ENCODE results near the gene KLHL6. TPM values are rescaled to one million over a fixed set of nuclear protein-coding genes. Genes with fewer than 3 reads are reported as not detected.

KLHL6 gene
- total RNA-seq, 1 experiment from 2014 or later = 0.11 TPM

- TF ChIP-seq FOXP1 (CRISPR knock-in tag; IDR thresholded peaks at IDR 0.05; ENCODE audit: borderline replicate concordance) = no peak
- no peak for TF ChIP-seq STAT6 (CRISPR knock-in tag; conservative IDR thresholded peaks at IDR 0.05; ENCODE audit: low read depth)
Observed at GRCh38 chr3:183583331-183584245, 28.1 kb upstream of the KLHL6 start (continued).

- Mint-ChIP-seq H3K27ac (no peak overlapping the region), H3K4me3 (no peak overlapping the region), H3K9me3 (no peaks in the 10 kb centered on the region), H3K4me1 (peaks cover 21% of the 10 kb centered on the region), H3K27me3 (ENCODE audit: low read depth) (peaks cover 3% of the 10 kb centered on the region; the same call in 1 of the 2 replicates), H3K36me3 (no peaks in the 10 kb centered on the region)
- no peak for DNase-seq (ENCODE audit: low spot score)
- ChIA-PET POLR2A (interaction anchor here (0.6 kb wide), 1 partner anchor 11 kb away, joined by 3 read pairs; no protein-coding TSS in a partner anchor), CTCF (interaction anchor here (0.8 kb wide), 1 partner anchor 185 kb away, joined by 3 read pairs; no protein-coding TSS in a partner anchor)
- no peak for ATAC-seq
- TF ChIP-seq ARID4B (CRISPR knock-in tag; IDR thresholded peaks at IDR 0.05; ENCODE audit: borderline replicate concordance) (no peak), MYBL2 (CRISPR knock-in tag; IDR thresholded peaks at IDR 0.05) (no peak), HMGA2 (CRISPR knock-in tag; IDR thresholded peaks at IDR 0.05) (no peak), ZNF219 (CRISPR knock-in tag; IDR thresholded peaks at IDR 0.05; ENCODE audit: borderline replicate concordance) (no peak), EMX1 (CRISPR knock-in tag; IDR thresholded peaks at IDR 0.05) (no peak), ETV6 (CRISPR knock-in tag; IDR thresholded peaks at IDR 0.05) (no peak), SMAD3 (CRISPR knock-in tag; IDR thresholded peaks at IDR 0.05; ENCODE audit: borderline replicate concordance) (no peak), TP53 (CRISPR knock-in tag; IDR thresholded peaks at IDR 0.05) (no peak), PRDM15 (CRISPR knock-in tag; IDR thresholded peaks at IDR 0.05) (no peak), GRHL2 (CRISPR knock-in tag; IDR thresholded peaks at IDR 0.05; ENCODE audit: insufficient replicate concordance, severe bottlenecking) (no peak), PRRX2 (CRISPR knock-in tag; IDR thresholded peaks at IDR 0.05) (no peak), NFYB (CRISPR knock-in tag; conservative IDR thresholded peaks at IDR 0.05; ENCODE audit: low read depth) (no peak)
- TF ChIP-seq, protein P1, sequence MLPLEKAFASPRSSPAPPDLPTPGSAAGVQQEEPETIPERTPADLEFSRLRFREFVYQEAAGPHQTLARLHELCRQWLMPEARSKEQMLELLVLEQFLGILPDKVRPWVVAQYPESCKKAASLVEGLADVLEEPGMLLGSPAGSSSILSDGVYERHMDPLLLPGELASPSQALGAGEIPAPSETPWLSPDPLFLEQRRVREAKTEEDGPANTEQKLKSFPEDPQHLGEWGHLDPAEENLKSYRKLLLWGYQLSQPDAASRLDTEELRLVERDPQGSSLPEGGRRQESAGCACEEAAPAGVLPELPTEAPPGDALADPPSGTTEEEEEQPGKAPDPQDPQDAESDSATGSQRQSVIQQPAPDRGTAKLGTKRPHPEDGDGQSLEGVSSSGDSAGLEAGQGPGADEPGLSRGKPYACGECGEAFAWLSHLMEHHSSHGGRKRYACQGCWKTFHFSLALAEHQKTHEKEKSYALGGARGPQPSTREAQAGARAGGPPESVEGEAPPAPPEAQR (CRISPR knock-in tag; IDR thresholded peaks at IDR 0.05) = no peak
- TF ChIP-seq, protein P2, sequence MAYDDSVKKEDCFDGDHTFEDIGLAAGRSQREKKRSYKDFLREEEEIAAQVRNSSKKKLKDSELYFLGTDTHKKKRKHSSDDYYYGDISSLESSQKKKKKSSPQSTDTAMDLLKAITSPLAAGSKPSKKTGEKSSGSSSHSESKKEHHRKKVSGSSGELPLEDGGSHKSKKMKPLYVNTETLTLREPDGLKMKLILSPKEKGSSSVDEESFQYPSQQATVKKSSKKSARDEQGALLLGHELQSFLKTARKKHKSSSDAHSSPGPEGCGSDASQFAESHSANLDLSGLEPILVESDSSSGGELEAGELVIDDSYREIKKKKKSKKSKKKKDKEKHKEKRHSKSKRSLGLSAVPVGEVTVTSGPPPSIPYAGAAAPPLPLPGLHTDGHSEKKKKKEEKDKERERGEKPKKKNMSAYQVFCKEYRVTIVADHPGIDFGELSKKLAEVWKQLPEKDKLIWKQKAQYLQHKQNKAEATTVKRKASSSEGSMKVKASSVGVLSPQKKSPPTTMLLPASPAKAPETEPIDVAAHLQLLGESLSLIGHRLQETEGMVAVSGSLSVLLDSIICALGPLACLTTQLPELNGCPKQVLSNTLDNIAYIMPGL (CRISPR knock-in tag; IDR thresholded peaks at IDR 0.05) = no peak
- TF ChIP-seq, protein P3, sequence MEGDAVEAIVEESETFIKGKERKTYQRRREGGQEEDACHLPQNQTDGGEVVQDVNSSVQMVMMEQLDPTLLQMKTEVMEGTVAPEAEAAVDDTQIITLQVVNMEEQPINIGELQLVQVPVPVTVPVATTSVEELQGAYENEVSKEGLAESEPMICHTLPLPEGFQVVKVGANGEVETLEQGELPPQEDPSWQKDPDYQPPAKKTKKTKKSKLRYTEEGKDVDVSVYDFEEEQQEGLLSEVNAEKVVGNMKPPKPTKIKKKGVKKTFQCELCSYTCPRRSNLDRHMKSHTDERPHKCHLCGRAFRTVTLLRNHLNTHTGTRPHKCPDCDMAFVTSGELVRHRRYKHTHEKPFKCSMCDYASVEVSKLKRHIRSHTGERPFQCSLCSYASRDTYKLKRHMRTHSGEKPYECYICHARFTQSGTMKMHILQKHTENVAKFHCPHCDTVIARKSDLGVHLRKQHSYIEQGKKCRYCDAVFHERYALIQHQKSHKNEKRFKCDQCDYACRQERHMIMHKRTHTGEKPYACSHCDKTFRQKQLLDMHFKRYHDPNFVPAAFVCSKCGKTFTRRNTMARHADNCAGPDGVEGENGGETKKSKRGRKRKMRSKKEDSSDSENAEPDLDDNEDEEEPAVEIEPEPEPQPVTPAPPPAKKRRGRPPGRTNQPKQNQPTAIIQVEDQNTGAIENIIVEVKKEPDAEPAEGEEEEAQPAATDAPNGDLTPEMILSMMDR (IDR thresholded peaks at IDR 0.05) = no peak
Observed at GRCh38 chr3:183582161-183582560, 26.7 kb upstream of the KLHL6 start.
